Mesenchymal stem cell (in vitro differentiated cells and primary cell): Measurements from ENCODE around the gene DNM1L.

Experiments used
- DNase-seq: peaks from one replicate; pipeline ENCODE4 v3.0.0-alpha.2; 2013
- H2AFZ ChIP-seq: one replicate; pipeline ENCODE4 v1.6.1; 2013; ENCODE audit warnings: low read depth, mild to moderate bottlenecking, control low read depth, inconsistent platforms, low read length, moderate library complexity
- H2AK5ac ChIP-seq: 2 replicates; pipeline ENCODE4 v1.6.1; 2013; ENCODE audit warnings: low read length, moderate library complexity, mild to moderate bottlenecking, inconsistent platforms; ENCODE audit not compliant: severe bottlenecking
- H2BK120ac ChIP-seq: one replicate; pipeline ENCODE4 v1.6.1; 2013; ENCODE audit warnings: low read depth, mild to moderate bottlenecking, inconsistent platforms, low read length, moderate library complexity
- H2BK12ac ChIP-seq, 2 experiments: one replicate each; pipeline ENCODE4 v1.6.1; 2013; ENCODE audit warnings: inconsistent platforms in 2 of 2, low read length in 2 of 2, mild to moderate bottlenecking in 2 of 2, moderate library complexity in 2 of 2, control low read depth in 1 of 2
- H2BK15ac ChIP-seq: one replicate; pipeline ENCODE4 v1.6.1; 2013; ENCODE audit warnings: mild to moderate bottlenecking, low read depth, inconsistent platforms; ENCODE audit not compliant: poor library complexity, severe bottlenecking
- H2BK5ac ChIP-seq: 2 replicates; pipeline ENCODE4 v1.6.1; 2013; ENCODE audit warnings: low read depth, mild to moderate bottlenecking, low read length, control low read depth, inconsistent platforms; ENCODE audit not compliant: poor library complexity, severe bottlenecking
- H3K14ac ChIP-seq, 2 experiments: one replicate each; pipeline ENCODE4 v1.6.1; 2013; ENCODE audit warnings: inconsistent platforms in 2 of 2, low read length in 2 of 2, control low read depth in 1 of 2, mild to moderate bottlenecking in 1 of 2, moderate library complexity in 1 of 2
- H3K18ac ChIP-seq, 2 experiments: one replicate each; pipeline ENCODE4 v1.6.1; 2013; ENCODE audit warnings: inconsistent platforms in 2 of 2, low read length in 2 of 2, control low read depth in 1 of 2, low read depth in 1 of 2, mild to moderate bottlenecking in 1 of 2
- H3K23ac ChIP-seq, 2 experiments: one replicate each; pipeline ENCODE4 v1.6.1; 2013; ENCODE audit warnings: inconsistent platforms in 2 of 2, low read length in 2 of 2, mild to moderate bottlenecking in 2 of 2, moderate library complexity in 2 of 2, control low read depth in 1 of 2
- H3K27ac ChIP-seq: 2 replicates; pipeline ENCODE4 v1.5.1; 2013; ENCODE audit warnings: mild to moderate bottlenecking, moderate library complexity, low read length, control low read depth, inconsistent platforms; ENCODE audit not compliant: poor library complexity, severe bottlenecking
- H3K27me3 ChIP-seq, 2 experiments: 2 replicates each; pipeline versions ENCODE4 v1.6.1 to v1.7.0; 2013; ENCODE audit warnings: low read length in 2 of 2, mild to moderate bottlenecking in 2 of 2, moderate library complexity in 2 of 2, control low read depth in 1 of 2, inconsistent platforms in 1 of 2; ENCODE audit not compliant: control insufficient read depth in 1 of 2, insufficient read depth in 1 of 2
- H3K36me3 ChIP-seq, 2 experiments: 2 replicates each; pipeline versions ENCODE4 v1.6.1 to v1.7.0; 2013; ENCODE audit warnings: low read length in 2 of 2, control low read depth in 1 of 2, inconsistent platforms in 1 of 2, low read depth in 1 of 2, mild to moderate bottlenecking in 1 of 2; ENCODE audit not compliant: insufficient read depth in 2 of 2, control insufficient read depth in 1 of 2
- H3K4ac ChIP-seq, 2 experiments: one replicate each; pipeline ENCODE4 v1.6.1; 2013; ENCODE audit warnings: inconsistent platforms in 2 of 2, low read length in 2 of 2, mild to moderate bottlenecking in 2 of 2, moderate library complexity in 2 of 2, control low read depth in 1 of 2, low read depth in 1 of 2
- H3K4me1 ChIP-seq: 2 replicates; pipeline ENCODE4 v1.6.1; 2013; ENCODE audit warnings: low read depth, low read length, control low read depth; ENCODE audit not compliant: control insufficient read depth, insufficient read depth
- H3K4me2 ChIP-seq: 2 replicates; pipeline ENCODE4 v1.6.1; 2013; ENCODE audit warnings: low read length, mild to moderate bottlenecking, inconsistent platforms; ENCODE audit not compliant: poor library complexity, severe bottlenecking
- H3K4me3 ChIP-seq, 2 experiments: 2 replicates each; pipeline versions ENCODE4 v1.5.1 to v1.7.0; 2013; ENCODE audit warnings: low read length in 2 of 2, mild to moderate bottlenecking in 2 of 2, control low read depth in 1 of 2, low read depth in 1 of 2; ENCODE audit not compliant: insufficient read depth in 1 of 2
- H3K79me1 ChIP-seq: replicated peaks from 2 replicates; pipeline ENCODE4 v1.6.1; 2013; ENCODE audit warnings: mild to moderate bottlenecking, control low read depth, low read length, inconsistent platforms; ENCODE audit not compliant: poor library complexity, severe bottlenecking
- H3K9ac ChIP-seq: 2 replicates; pipeline ENCODE4 v1.7.0; 2013; ENCODE audit warnings: mild to moderate bottlenecking, low read length, moderate library complexity
- H3K9me3 ChIP-seq: 2 replicates; pipeline ENCODE4 v1.7.0; 2013; ENCODE audit warnings: mild to moderate bottlenecking, low read length; ENCODE audit not compliant: control insufficient read depth
- H4K8ac ChIP-seq: one replicate; pipeline ENCODE4 v1.6.1; 2013; ENCODE audit warnings: inconsistent platforms, mild to moderate bottlenecking, low read length, moderate library complexity
- H4K91ac ChIP-seq: one replicate; pipeline ENCODE4 v1.6.1; 2013; ENCODE audit warnings: mild to moderate bottlenecking, low read length, inconsistent platforms
- WGBS: methylation state at CpG from one replicate; pipeline ENCODE4 v1.1.7; 2013; ENCODE audit warnings: mixed read lengths; 5-methylcytosine and 5-hydroxymethylcytosine counted together

Gene DNM1L

GRCh38 chr12:32693036-32693435 lies 13.9 kb downstream of the DNM1L start:
- Histone ChIP-seq H3K9ac (no peak overlapping the region), H3K9me3 (peaks cover 5% of the 10 kb centered on the region), H3K23ac (no peak overlapping the region), H3K4ac (no peak overlapping the region), H2BK12ac (no peak overlapping the region), H3K27ac (no peak overlapping the region), H3K79me1 (peaks cover 11% of the 10 kb centered on the region), H3K27me3 (no peaks in the 10 kb centered on the region), H2BK15ac (no peak overlapping the region), H2BK5ac (no peak overlapping the region), H3K4me1 (no peaks in the 10 kb centered on the region), H4K8ac (no peak overlapping the region), H4K91ac (no peak overlapping the region), H2AFZ (no peak overlapping the region), H2AK5ac (no peak overlapping the region), H3K36me3 (peaks cover 4 to 6% of the 10 kb centered on the region in 2 experiments), H2BK120ac (no peak overlapping the region), H3K14ac (no peak overlapping the region), H3K18ac (no peak overlapping the region), H3K4me2 (no peak overlapping the region), H3K4me3 (no peak overlapping the region)
- no peak for DNase-seq
- WGBS: no CpG with 5 or more reads among the region's 1 CpG

- Histone ChIP-seq H3K4me3 (no peak overlapping the region), H3K4ac (no peak overlapping the region), H3K14ac (no peak overlapping the region), H3K27me3 (no peaks in the 10 kb centered on the region), H2BK15ac (no peak overlapping the region), H3K9ac (no peak overlapping the region), H2AFZ (no peak overlapping the region), H3K4me1 (peaks cover 2% of the 10 kb centered on the region), H4K8ac (no peak overlapping the region), H2BK5ac (no peak overlapping the region), H2BK12ac (no peak overlapping the region), H4K91ac (no peak overlapping the region), H3K36me3 (peaks cover 4 to 6% of the 10 kb centered on the region in 2 experiments), H2BK120ac (no peak overlapping the region), H3K18ac (no peak overlapping the region), H3K79me1 (peaks cover 16% of the 10 kb centered on the region), H2AK5ac (no peak overlapping the region), H3K9me3 (peaks cover 5% of the 10 kb centered on the region), H3K27ac (no peak overlapping the region), H3K23ac (no peak overlapping the region), H3K4me2 (no peak overlapping the region)
- WGBS: 100% methylated on average over 1 of the region's 3 CpGs
- DNase-seq: no peak
These were observed 16.7 kb downstream of the DNM1L start for GRCh38 chr12:32695787-32696186.

GRCh38 chr12:32697445-32697844 lies 18.3 kb downstream of the DNM1L start:
- no peak overlapping the region for H4K8ac ChIP-seq
- H2BK15ac ChIP-seq: no peak overlapping the region
- no peak overlapping the region for H4K91ac ChIP-seq
- 100% methylated on average over 1 of the region's 1 CpG for WGBS
- no peak overlapping the region for H3K27ac ChIP-seq
- no peak overlapping the region for H2BK5ac ChIP-seq
- no peaks in the 10 kb centered on the region for H3K27me3 ChIP-seq
- peaks cover 2% of the 10 kb centered on the region for H3K4me1 ChIP-seq
- no peak overlapping the region for H3K4ac ChIP-seq
- no peak overlapping the region for H2BK12ac ChIP-seq
- H2BK120ac ChIP-seq: no peak overlapping the region
- DNase-seq: no peak
- H3K14ac ChIP-seq: no peak overlapping the region
- no peak overlapping the region for H2AK5ac ChIP-seq
- no peak overlapping the region for H3K18ac ChIP-seq
- H3K23ac ChIP-seq: no peak overlapping the region
- no peak overlapping the region for H2AFZ ChIP-seq
- peaks cover 4 to 10% of the 10 kb centered on the region in 2 experiments for H3K36me3 ChIP-seq
- no peak overlapping the region for H3K9ac ChIP-seq
- no peak overlapping the region for H3K4me2 ChIP-seq
- peaks cover 18% of the 10 kb centered on the region for H3K79me1 ChIP-seq
- H3K4me3 ChIP-seq: no peak overlapping the region
- peaks cover 5% of the 10 kb centered on the region for H3K9me3 ChIP-seq

GRCh38 chr12:32698285-32698684 lies 19.2 kb downstream of the DNM1L start:
- no peak overlapping the region for H4K91ac ChIP-seq
- no peaks in the 10 kb centered on the region for H3K27me3 ChIP-seq
- no peak overlapping the region for H3K4me3 ChIP-seq
- H2BK120ac ChIP-seq: no peak overlapping the region
- H3K79me1 ChIP-seq: peaks cover 18% of the 10 kb centered on the region
- no peak overlapping the region for H2BK5ac ChIP-seq
- H3K9ac ChIP-seq: no peak overlapping the region
- H3K4ac ChIP-seq: no peak overlapping the region
- H3K23ac ChIP-seq: no peak overlapping the region
- H3K4me2 ChIP-seq: no peak overlapping the region
- H3K4me1 ChIP-seq: peaks cover 2% of the 10 kb centered on the region
- no peak overlapping the region for H3K18ac ChIP-seq
- H3K27ac ChIP-seq: no peak overlapping the region
- peak; percentile 12 for DNase-seq
- no peak overlapping the region for H3K14ac ChIP-seq
- peaks cover 5% of the 10 kb centered on the region for H3K9me3 ChIP-seq
- no peak overlapping the region for H2AFZ ChIP-seq
- WGBS: 78% methylated on average over 1 of the region's 2 CpGs
- no peak overlapping the region for H2BK12ac ChIP-seq
- H4K8ac ChIP-seq: no peak overlapping the region
- peaks cover 4 to 15% of the 10 kb centered on the region in 2 experiments for H3K36me3 ChIP-seq
- no peak overlapping the region for H2AK5ac ChIP-seq
- H2BK15ac ChIP-seq: no peak overlapping the region
